Uterus (tissue), 2 donors: Measurements from ENCODE around the gene IFNG.

Source experiments
- CTCF ChIP-seq, 4 experiments: fragments of 200-600 bp in 2 of 4; fragments of 450-650 bp in 2 of 4; sonication (generic) in 2 of 4; IDR thresholded peaks; one replicate each; pipeline ENCODE4 v1.5.1; 2016 to 2019; ENCODE audit warnings: antibody characterized with exemption in 4 of 4, mild to moderate bottlenecking in 2 of 4, moderate library complexity in 1 of 4
- POLR2A ChIP-seq, 2 donors: fragments of 450-650 bp; IDR thresholded peaks; one replicate each; pipeline ENCODE4 v1.6.1; 2016; ENCODE audit warnings: antibody characterized with exemption in 2 of 2, mild to moderate bottlenecking in 1 of 2, moderate library complexity in 1 of 2

- TF ChIP-seq CTCF (IDR thresholded peaks at IDR 0.05) (no peak), POLR2A (IDR thresholded peaks at IDR 0.05) (no peak)
These were observed 26.1 kb upstream of the IFNG start for GRCh38 chr12:68185598-68185997.
